D721Med (cell line): ENCODE measurements around the gene KRCC1.

Source experiments
- DNase-seq: peaks from one replicate; pipeline ENCODE4 v3.0.0; 2011; ENCODE audit warnings: low spot score; ENCODE audit not compliant: insufficient read length
- FAIRE-seq: peaks from 2 replicates; lab custom pipeline; 2011; peaks lifted over from hg19 to GRCh38; lab: Jason Lieb, UNC
- CTCF ChIP-seq: IDR thresholded peaks from 2 replicates; pipeline ENCODE4 v1.5.1; 2012; ENCODE audit warnings: mild to moderate bottlenecking, control low read depth; ENCODE audit not compliant: insufficient read depth; ENCODE audit errors: missing control alignments

Gene KRCC1

DNA sequence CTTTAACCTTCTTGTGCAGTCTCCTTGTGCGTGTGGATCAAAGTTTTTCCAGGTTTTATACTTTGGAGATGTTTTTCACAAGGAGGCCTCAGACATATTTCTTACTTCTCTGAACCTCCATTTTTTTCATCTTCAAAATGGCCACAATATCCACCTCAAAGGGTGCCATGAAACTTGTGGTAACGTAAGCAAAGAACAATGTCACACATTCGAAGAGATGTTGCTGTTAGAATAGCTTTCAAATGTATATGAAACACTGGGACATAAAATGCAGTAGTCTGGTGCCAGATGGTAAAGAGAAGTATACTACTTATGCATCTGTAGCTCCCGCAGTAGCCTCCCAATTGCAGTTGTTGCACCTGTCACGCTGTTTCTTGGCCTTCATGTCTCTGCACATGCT lies 2.6 kb upstream of the KRCC1 start:
- FAIRE-seq, result no peak
- no peak for TF ChIP-seq CTCF
- DNase-seq, result no peak

DNA sequence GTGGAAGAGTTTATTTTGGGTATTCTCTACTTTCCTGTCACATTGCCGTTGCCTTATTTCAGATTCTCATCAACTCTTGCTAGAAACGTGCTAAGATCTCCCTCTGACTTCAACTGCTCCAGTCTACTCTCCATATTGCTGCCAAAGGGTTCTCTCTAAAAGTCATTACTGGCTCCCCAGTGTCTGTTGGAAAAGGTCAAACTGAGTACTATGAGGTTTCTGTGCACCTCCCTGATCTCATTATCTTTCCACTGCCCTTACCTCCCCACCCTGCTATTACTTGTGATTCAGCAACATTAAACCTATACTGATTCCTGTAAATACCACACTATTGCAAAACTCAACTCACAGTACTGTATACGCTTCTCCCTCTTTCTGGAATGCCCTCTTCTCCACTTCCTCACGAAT lies 1.9 kb upstream of the KRCC1 start:
- no peak for FAIRE-seq
- TF ChIP-seq CTCF, result no peak
- no peak for DNase-seq

DNA sequence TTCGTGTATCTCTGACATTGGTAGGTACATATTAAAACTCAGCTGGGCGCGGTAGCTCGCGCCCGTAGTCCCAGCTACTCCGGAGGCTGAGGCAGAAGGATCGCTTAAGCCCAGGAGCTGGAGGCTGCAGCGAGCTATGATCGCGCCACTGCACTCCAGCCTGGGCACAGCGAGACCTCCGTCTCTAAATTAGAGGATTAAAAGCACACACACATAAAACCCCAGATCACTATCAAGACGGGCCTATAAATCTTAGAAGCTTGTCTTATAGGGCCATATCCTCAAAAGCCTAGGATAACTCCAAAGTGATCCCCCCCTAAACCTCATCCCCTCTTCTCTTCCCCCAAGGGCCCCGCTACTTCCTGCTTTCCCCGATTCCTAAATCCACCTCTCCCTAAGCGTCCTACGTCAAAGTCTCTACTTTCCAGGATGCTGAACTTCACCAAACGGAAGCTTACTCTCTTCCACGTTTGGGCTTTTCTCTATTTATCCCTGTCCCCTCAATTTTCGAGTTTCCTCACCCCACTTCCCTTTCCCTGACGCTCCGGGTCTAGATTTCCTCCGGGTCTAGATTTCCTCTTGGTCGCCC lies 707 bp downstream of the KRCC1 start:
- no peak for FAIRE-seq
- DNase-seq, result no peak
- TF ChIP-seq CTCF, result no peak

GRCh38 chr2:88053934-88054781 lies 1.4 kb downstream of the KRCC1 start:
- FAIRE-seq (no peak), DNase-seq (no peak)
- no peak for TF ChIP-seq CTCF

DNA sequence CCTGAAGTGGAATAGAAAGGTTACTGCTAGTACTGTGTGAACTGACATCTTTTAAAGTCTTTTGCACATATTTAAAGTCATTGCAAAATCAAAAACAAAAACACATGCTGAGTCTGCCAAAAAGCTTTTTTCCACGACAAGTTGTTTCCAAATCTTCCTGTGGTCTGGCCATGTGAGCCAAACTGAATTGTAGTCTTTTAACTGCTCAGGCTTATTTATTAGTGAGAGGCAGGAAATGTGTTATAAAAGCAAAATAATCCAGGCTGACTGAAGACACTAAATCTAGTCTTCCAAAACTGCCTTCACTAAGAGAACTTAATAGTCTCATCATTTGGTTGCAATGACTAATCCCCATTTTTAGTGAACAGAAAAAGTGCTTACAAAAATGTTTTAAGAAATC lies 2.3 kb downstream of the KRCC1 start:
- no peak for DNase-seq
- no peak for TF ChIP-seq CTCF
- FAIRE-seq, result no peak

DNA sequence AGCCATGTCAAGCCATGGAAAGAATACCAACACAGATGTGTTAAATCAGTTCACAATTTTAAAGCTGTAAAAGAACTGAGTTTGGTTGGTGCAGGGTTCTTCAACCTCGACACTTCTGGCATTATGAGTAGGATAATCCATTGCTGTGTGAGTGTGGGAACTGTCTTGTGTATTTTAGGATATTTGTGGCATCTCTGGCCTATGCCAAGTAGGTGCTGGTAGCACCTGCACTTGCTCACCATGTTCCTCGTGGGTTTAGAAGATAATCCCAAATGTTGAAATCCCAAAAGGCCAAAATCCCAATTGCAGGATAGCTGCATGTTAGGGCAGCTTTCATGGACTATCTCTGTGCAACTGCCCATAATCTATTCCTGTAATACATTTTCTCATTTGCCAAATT lies 3.8 kb downstream of the KRCC1 start:
- no peak for DNase-seq
- FAIRE-seq, result no peak
- no peak for TF ChIP-seq CTCF

DNA sequence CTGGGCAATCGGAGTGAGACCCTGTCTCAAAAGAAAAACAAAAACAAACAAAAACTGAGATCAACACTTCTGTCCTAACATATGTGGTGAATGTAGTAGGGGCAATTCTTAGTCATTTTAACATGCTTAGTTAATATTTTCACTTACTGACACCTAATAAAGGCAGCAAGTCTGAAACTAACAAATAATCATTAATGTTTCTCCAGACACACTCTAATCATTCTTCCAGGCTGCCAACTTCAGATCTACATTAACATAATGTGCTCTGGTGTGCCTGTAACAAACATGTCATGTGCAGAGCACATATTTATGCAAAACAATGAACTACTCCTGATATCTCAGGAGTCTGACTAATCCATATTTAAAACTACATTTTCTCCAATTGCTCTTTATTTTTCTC lies 6.0 kb downstream of the KRCC1 start:
- no peak for TF ChIP-seq CTCF
- FAIRE-seq (no peak), DNase-seq (no peak)
